Ramos (cell line): ENCODE measurements around the gene CERT1.
"Not testable (repeated sequence)": the region's sequence is repeated elsewhere in the genome, so short reads cannot be mapped to it uniquely, and the experiment has no call there.

Experiments used
- in situ Hi-C: fragments of 300-500 bp; cut with MboI; formaldehyde crosslinking; loops from one replicate; pipeline ENCODE4 v1.14.3; 2022; ENCODE audit warnings: low sequenced_read_pairs; ENCODE audit not compliant: unreplicated experiment

CERT1 gene

DNA sequence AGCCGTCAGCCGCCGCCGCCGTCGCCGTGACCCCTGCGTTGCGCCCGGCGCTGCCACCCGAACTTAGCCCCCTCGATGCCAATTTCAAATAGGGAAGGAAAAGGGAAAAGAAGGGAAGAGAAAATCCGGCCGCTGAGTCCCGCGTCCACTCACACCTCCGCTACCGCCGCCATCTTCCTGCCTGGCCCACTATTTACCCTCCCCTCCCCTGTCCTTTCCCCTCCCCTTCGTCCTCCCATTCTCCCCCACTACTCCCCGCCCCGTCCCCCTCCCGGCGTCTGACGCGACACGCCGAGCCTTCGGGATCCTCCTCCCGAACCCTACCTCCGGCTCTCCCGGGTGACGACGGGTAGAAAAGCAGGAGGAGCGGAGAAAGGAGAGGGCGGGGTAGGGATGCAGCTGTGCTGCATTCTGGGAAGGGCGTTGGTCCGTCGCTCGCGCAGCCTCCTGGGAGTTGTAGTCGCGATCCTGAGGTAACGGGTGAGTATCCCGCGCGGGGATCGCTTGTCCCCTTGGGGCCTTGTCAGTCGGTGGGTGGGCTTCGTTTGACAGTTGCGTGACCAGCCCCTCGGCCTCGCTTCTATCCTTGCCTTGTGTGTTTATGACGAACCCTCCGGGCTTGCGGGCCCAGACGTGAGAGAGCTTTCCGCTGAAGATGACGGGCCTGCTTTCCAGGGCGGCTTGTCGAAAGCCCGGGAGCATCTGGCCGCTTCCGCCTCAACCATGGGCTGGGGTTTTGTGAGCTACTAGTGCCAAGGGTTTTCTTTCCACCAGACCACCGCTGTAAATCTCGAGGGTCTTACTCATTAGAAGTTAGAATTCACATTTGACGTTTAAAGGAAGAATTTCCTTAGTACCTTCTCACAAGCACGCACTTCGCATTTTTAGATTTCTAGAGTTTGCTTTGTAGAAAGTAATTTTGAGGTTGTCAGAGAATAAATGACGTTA lies at the start of gene CERT1, which contains the start of gene POLK:
Gene CERT1 (minus strand): TSS at position 195 of the 948 bp plus-strand sequence. CDS start 422 bp downstream, outside the sequence.
Gene POLK (plus strand): TSS at position 457 of the 948 bp plus-strand sequence.
- in situ Hi-C loops: no loop called here

- in situ Hi-C loops: not testable (repeated sequence)
Measured at GRCh38 chr5:75560655-75561054, 49.2 kb upstream of the CERT1 start.

DNA sequence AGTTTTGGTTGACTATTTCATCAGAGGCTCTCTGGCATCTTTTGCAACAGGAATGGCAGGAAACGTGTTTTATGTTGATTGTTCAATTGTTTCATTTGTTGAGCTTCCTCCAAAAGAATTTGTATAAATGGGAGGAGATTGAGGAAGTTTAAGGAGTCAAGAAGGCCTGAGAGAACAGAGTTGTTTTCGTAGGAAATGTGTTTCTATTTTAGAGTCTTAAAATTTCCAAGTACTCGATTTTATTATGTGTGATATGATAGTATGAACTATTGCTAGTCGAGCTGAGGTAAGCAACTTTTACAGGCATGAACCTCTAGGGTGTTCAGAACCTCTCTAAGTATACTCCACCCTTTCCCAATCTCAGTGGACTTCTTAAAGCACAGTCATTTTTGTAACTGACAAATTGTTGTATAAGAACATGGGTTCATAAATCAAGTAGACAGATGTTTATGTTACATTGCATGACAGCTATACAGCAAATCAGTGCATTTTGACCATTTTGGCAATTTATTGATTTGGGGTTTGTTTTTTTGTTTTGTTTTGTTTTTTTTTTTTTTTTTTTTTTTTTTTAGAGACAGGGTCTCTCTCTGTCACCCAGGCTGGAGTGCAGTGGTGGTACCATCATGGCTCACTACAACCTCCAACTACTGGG lies 47.7 kb upstream of the CERT1 start:
- in situ Hi-C loops: no loop called here

- in situ Hi-C loops: no loop called here
Measured at GRCh38 chr5:75558221-75558620, 46.8 kb upstream of the CERT1 start.

DNA sequence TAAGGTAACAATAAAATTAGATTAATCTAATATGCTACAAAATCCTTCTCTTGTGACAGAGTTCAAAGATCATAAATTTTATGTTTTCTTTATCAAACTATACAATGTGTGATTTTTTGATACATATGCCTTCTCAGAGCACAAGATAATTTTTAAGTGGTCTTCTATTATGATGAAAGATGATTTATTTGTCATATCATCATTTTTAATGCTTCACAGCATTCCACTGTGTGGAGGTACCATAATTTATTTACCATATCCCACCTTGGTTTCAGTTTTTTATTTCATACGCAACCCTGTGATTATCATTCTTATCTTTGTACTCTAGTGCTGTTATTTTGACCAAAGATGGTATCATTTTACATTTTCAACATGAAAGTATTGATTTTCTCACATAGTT lies 41.9 kb upstream of the CERT1 start:
- in situ Hi-C loops: no loop called here

DNA sequence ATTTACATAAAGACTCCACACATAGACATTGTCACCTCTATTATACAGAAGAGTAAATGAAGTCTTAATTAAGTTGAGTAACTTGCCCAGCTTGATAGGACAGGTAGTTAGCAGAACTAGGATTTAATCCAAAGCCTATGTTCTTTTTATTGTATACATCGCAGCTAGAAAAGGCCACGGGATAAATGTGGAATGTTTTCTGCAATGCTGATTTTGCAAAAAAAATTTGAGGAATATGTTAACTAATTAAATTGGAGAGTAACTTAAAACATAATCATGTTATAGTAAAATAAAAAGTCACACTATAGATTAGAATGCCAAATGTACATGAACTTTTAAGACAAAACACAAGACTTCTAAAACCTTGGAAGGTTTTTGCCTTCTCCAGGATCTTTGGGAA lies 41.3 kb upstream of the CERT1 start:
- in situ Hi-C loops: no loop called here

- in situ Hi-C loops: no loop called here
Measured at GRCh38 chr5:75551471-75551870, 40.0 kb upstream of the CERT1 start.

DNA sequence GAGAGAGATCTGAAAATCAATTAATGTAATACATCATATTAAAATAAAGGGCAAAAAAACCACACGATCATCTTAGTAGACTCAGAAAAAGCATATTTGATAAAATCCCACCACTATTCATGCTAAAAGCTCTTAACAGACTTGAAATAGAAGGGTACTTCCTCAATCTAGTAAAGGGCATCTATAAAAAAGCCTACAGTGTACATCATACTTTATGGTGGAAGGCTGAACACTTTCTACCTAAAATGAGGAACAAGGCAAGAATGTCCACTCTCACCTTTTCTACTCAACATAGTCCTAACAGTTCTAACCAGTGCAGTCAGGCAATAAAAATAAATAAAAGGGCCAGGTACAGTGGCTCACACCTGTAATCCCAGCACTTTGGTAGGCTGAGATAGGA lies 39.2 kb upstream of the CERT1 start:
- in situ Hi-C loops: no loop called here

DNA sequence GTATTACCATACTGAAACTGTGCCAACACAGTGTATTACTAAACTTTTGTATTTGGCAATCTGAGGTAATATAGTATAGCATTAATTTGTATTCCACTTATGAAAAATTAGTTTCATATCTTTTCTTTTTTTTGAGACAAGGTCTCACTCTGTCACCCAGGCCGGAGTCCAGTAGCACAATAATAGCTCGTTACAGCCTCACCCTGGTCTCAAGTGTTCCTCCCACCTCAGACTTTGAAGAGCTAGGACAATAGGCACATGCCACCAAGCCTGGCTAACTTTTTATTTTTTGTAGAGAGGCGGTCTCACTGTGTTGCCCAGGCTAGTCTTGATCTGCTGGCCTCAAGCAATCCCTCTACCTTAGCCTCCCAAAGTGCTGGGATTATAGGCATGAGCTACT lies 36.4 kb upstream of the CERT1 start:
- in situ Hi-C loops: no loop called here

- in situ Hi-C loops: no loop called here
Measured at GRCh38 chr5:75546830-75547229, 35.4 kb upstream of the CERT1 start.

GRCh38 chr5:75545131-75545530 lies 33.7 kb upstream of the CERT1 start:
- in situ Hi-C loops: no loop called here

DNA sequence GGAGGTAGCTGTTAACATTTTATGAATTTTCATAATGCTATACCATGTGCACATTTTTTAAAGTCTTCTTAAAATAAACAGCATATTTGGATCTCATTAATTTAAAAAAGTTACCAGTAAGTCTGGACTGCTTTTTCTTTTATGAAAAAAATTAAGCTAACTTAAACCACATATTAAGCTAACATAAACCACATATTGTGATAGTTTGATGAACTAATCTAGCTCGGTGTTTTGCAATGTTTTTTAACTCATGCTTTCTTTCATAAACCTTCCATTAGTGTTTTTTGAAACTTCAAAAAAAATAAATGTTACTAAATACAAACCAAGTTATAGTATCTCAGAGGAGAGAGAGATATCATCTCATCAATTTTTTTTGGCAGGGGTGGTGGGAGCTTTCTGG lies 26.8 kb upstream of the CERT1 start:
- in situ Hi-C loops: no loop called here

GRCh38 chr5:75536694-75537360 lies 25.4 kb upstream of the CERT1 start:
- in situ Hi-C loops: no loop called here

DNA sequence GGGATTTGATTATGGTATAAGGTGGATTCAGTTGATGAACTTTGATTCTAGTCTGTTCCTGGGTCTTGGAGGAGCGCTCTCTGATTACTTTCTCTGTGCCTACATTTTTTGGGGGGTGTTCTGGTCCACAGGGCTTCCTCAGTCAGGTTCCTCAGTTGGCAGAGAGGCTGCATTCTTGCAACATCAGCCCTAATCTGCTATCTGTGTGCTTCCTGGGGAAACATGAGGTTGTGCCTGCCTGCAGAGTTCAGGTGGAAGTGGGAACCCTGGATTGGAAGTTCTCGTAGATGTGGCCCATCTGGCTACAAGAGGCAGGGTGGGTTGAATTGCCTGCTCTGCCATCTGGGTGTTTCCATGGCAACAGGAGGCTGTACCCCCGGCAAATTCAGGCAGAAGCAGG lies 24.7 kb upstream of the CERT1 start:
- in situ Hi-C loops: no loop called here

GRCh38 chr5:75534734-75535133 lies 23.3 kb upstream of the CERT1 start:
- in situ Hi-C loops: no loop called here

GRCh38 chr5:75533716-75534115 lies 22.3 kb upstream of the CERT1 start:
- in situ Hi-C loops: not testable (repeated sequence)

DNA sequence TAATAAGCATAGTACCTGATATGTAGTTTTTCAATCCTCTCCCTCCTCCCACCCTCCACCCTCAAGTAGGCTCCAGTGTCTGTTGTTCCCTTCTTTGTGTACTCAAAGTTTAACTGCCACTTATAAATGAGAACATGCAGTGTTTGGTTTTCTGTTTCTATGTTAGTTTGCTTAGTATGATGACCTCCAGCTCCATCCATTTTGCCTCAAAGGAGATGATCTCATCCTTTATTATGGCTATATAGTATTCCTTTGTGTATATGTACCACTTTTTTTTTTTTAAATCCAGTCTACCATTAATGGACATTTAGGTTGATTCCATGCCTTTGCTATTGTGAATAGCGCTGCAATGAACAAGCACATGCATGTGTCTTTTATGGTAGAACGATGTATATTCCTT lies 20.8 kb upstream of the CERT1 start:
- in situ Hi-C loops: no loop called here

DNA sequence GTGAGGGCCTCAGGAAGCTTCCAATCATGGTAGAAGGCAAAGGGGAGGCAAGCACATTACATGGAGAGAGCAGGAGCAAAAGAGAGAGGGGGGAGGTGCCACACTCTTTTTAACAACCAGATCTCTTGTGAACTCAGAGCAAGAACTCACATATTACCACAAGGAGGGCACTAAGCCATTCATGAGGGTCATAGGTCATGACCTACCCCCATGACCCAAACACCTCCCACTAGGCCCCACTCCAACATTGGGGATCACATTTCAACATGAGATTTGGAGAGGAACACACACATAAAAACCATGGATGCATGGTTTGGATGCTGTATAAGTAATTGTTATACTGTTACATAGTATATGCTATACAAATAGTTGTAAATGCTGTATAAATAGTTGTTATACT lies 17.8 kb upstream of the CERT1 start:
- in situ Hi-C loops: no loop called here

DNA sequence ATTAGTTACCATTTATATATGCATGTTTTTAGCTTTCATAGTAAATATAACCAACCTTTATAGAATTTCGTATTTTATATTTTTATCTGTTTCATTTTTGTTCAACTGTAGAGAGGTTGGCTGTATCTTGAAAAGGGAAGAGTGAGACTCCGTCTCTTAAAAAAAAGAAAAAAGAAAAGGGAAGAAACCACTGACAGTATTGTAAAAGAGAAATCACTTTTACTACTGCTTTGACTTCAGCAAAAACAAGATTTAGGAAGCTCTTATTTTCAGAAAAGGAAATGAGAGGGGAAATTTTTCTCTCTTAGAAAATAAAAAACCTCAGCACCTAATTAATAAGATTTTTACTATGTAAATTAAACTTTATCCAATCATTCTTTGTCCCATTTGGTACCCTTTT lies 14.6 kb upstream of the CERT1 start:
- in situ Hi-C loops: no loop called here

GRCh38 chr5:75525344-75525743 lies 13.9 kb upstream of the CERT1 start:
- in situ Hi-C loops: no loop called here

DNA sequence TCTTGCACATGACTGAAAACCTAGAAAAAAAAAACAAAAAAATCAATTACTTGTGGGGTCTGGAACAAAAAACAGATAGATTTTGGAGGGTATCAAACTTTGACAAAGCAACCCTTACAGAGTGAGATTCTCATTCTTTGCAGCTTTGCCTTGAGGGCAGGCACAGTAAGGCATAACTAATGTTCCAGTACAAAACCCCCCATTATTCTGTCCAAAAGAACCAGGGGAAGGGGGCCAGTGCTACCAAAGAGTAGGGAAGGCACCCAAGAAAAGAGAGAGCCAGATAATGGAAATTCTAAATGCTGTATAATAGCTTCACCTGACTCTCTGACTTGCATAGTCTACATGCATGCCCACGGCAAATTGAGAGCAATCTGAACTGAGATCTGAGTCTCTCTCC lies 13.2 kb upstream of the CERT1 start:
- in situ Hi-C loops: no loop called here
